H1 (cell line): ENCODE measurements around the gene GPR26. TPM values are rescaled to one million over a fixed set of nuclear protein-coding genes. Genes with fewer than 3 reads are reported as not detected.

Experiments
- CTCF ChIA-PET: fragments of 300-600 bp; sonication (Branson Sonifier 250); formaldehyde crosslinking; loops from one replicate; lab custom pipeline; 2021; ENCODE audit not compliant: partially characterized antibody; lab: Charles Lee
- POLR2A ChIA-PET: fragments of 300-600 bp; sonication (Branson Sonifier 250); formaldehyde crosslinking; loops from one replicate; lab custom pipeline; 2021; ENCODE audit warnings: inconsistent platforms; ENCODE audit not compliant: partially characterized antibody; lab: Charles Lee
- DNase-seq, 2 experiments: peaks; one replicate each; pipeline versions ENCODE4 v3.0.0 to v3.0.0-alpha.2; 2010 to 2022; ENCODE audit warnings: low spot score in 2 of 2, low read depth in 1 of 2, mixed read lengths in 1 of 2
- FAIRE-seq: peaks from 2 replicates; lab custom pipeline; 2011; peaks lifted over from hg19 to GRCh38; lab: Jason Lieb, UNC
- H2AFZ ChIP-seq: 2 replicates; pipeline ENCODE4 v1.8.1; 2012; ENCODE audit warnings: low read length, inconsistent platforms
- H2AK5ac ChIP-seq: 2 replicates; pipeline ENCODE4 v1.6.1; 2013; ENCODE audit warnings: low read depth, low read length
- H2BK120ac ChIP-seq: replicated peaks from 2 replicates; pipeline ENCODE3; 2013; ENCODE audit warnings: low read depth, low read length, inconsistent platforms
- H2BK12ac ChIP-seq: 2 replicates; pipeline ENCODE4 v1.6.1; 2013; ENCODE audit warnings: low read depth, low read length
- H2BK15ac ChIP-seq: 2 replicates; pipeline ENCODE4 v1.6.1; 2013; ENCODE audit warnings: low read length
- H2BK20ac ChIP-seq: 2 replicates; pipeline ENCODE4 v1.6.1; 2013; ENCODE audit warnings: low read length
- H2BK5ac ChIP-seq: 2 replicates; pipeline ENCODE4 v1.6.1; 2013; ENCODE audit warnings: low read depth, low read length
- H3K14ac ChIP-seq: 2 replicates; pipeline ENCODE4 v1.6.1; 2013; ENCODE audit warnings: inconsistent platforms; ENCODE audit not compliant: insufficient read length
- H3K18ac ChIP-seq: 2 replicates; pipeline ENCODE4 v1.6.1; 2013; ENCODE audit warnings: low read length; ENCODE audit errors: extremely low read depth
- H3K23ac ChIP-seq: 2 replicates; pipeline ENCODE4 v1.6.1; 2013; ENCODE audit warnings: inconsistent platforms; ENCODE audit not compliant: insufficient read length
- H3K23me2 ChIP-seq: 2 replicates; pipeline ENCODE4 v1.6.1; 2013; ENCODE audit warnings: low read depth, low read length
- H3K27ac ChIP-seq: 2 replicates; pipeline ENCODE4 v1.6.1; 2011; ENCODE audit warnings: low read depth, low read length, inconsistent platforms
- H3K27me3 ChIP-seq, 4 experiments: replicated peaks in 1 of 4; 1 replicate in 1 of 4; 2 replicates in 3 of 4; pipeline versions ENCODE4 v1.6.1 to v1.8.1; 2011 to 2013; ENCODE audit warnings: low read length in 3 of 4, mild to moderate bottlenecking in 3 of 4, inconsistent platforms in 2 of 4, mixed read lengths in 2 of 4, moderate library complexity in 1 of 4; ENCODE audit not compliant: control insufficient read depth in 3 of 4, insufficient read depth in 3 of 4; ENCODE audit errors: extremely low read depth in 1 of 4
- H3K36me3 ChIP-seq, 4 experiments: 2 replicates each; pipeline versions ENCODE4 v1.6.1 to v1.8.1; 2011 to 2013; ENCODE audit warnings: mild to moderate bottlenecking in 4 of 4, low read length in 3 of 4, moderate library complexity in 2 of 4, control low read depth in 1 of 4, inconsistent platforms in 1 of 4; ENCODE audit not compliant: insufficient read depth in 4 of 4, control insufficient read depth in 2 of 4
- H3K4ac ChIP-seq: replicated peaks from 2 replicates; pipeline ENCODE3; 2013; ENCODE audit warnings: low read length, low read depth, mixed read lengths, inconsistent platforms; ENCODE audit not compliant: insufficient read length
- H3K4me1 ChIP-seq, 4 experiments: replicated peaks in 1 of 4; 1 replicate in 1 of 4; 2 replicates in 3 of 4; pipeline versions ENCODE4 v1.6.1 to v1.8.1; 2011 to 2013; ENCODE audit warnings: low read length in 3 of 4, inconsistent platforms in 2 of 4, mixed read lengths in 1 of 4; ENCODE audit not compliant: insufficient read depth in 4 of 4, control insufficient read depth in 3 of 4
- H3K4me2 ChIP-seq, 2 experiments: 2 replicates each; pipeline versions ENCODE4 v1.6.1 to v1.8.1; 2011 to 2013; ENCODE audit warnings: low read depth in 2 of 2, low read length in 2 of 2, control low read depth in 1 of 2, inconsistent platforms in 1 of 2, mild to moderate bottlenecking in 1 of 2; ENCODE audit not compliant: insufficient read depth in 1 of 2
- H3K4me3 ChIP-seq, 4 experiments: fragments of 200-600, 300-600 bp in 1 of 4; sonication (generic), shearing (Covaris generic), sonication (Bioruptor Twin) in 1 of 4; 2 replicates each; pipeline versions ENCODE4 v1.5.1 to v1.8.1; 2011 to 2016; ENCODE audit warnings: low read length in 4 of 4, low read depth in 3 of 4, control low read depth in 2 of 4, inconsistent platforms in 2 of 4, mild to moderate bottlenecking in 2 of 4, mixed read lengths in 1 of 4, moderate library complexity in 1 of 4; ENCODE audit not compliant: insufficient read depth in 2 of 4; ENCODE audit errors: extremely low read depth in 1 of 4
- H3K56ac ChIP-seq: replicated peaks from 2 replicates; pipeline ENCODE3; 2013; ENCODE audit warnings: low read depth, mild to moderate bottlenecking, mixed read lengths, low read length, inconsistent platforms; ENCODE audit not compliant: insufficient read length
- H3K79me1 ChIP-seq: 2 replicates; pipeline ENCODE4 v1.6.1; 2013; ENCODE audit warnings: low read depth, low read length, control low read depth
- H3K79me2 ChIP-seq, 2 experiments: 2 replicates each; pipeline versions ENCODE4 v1.6.1 to v1.8.1; 2012 to 2013; ENCODE audit warnings: low read length in 2 of 2, mild to moderate bottlenecking in 2 of 2, inconsistent platforms in 1 of 2; ENCODE audit not compliant: insufficient read depth in 2 of 2, control insufficient read depth in 1 of 2
- H3K9ac ChIP-seq, 4 experiments: replicated peaks in 1 of 4; 1 replicate in 1 of 4; 2 replicates in 3 of 4; pipeline versions ENCODE4 v1.6.1 to v1.8.1; 2011 to 2013; ENCODE audit warnings: low read depth in 3 of 4, low read length in 3 of 4, control low read depth in 2 of 4, mild to moderate bottlenecking in 2 of 4, moderate library complexity in 2 of 4, inconsistent platforms in 1 of 4; ENCODE audit errors: extremely low read depth in 1 of 4
- H3K9me3 ChIP-seq, 2 experiments: 2 replicates each; pipeline versions ENCODE4 v1.6.1 to v1.8.1; 2012 to 2013; ENCODE audit warnings: mild to moderate bottlenecking in 2 of 2, moderate library complexity in 2 of 2, control low read depth in 1 of 2, inconsistent platforms in 1 of 2, low read depth in 1 of 2, low read length in 1 of 2, mixed read lengths in 1 of 2; ENCODE audit not compliant: insufficient read depth in 2 of 2
- H4K20me1 ChIP-seq, 2 experiments: replicated peaks in 1 of 2; 2 replicates each; pipeline versions ENCODE3 to v1.8.1; 2011 to 2013; ENCODE audit warnings: inconsistent platforms in 2 of 2, low read length in 2 of 2, mild to moderate bottlenecking in 1 of 2; ENCODE audit not compliant: insufficient read depth in 2 of 2, control insufficient read depth in 1 of 2
- H4K5ac ChIP-seq: 2 replicates; pipeline ENCODE4 v1.6.1; 2013; ENCODE audit warnings: low read length, low read depth, mixed read lengths, inconsistent platforms; ENCODE audit not compliant: insufficient read length
- H4K8ac ChIP-seq: 2 replicates; pipeline ENCODE4 v1.8.0; 2013; ENCODE audit warnings: mild to moderate bottlenecking, moderate library complexity, low read length, inconsistent platforms; ENCODE audit not compliant: insufficient read depth; ENCODE audit errors: extremely low read depth
- H4K91ac ChIP-seq: replicated peaks from 2 replicates; pipeline ENCODE3; 2013; ENCODE audit warnings: low read length, mixed read lengths, inconsistent platforms; ENCODE audit not compliant: insufficient read length
- ASH2L ChIP-seq: fragments of 200-600, 300-600 bp; sonication (generic); IDR thresholded peaks from one replicate; pipeline ENCODE4 v1.7.1; 2017; ENCODE audit warnings: low read length
- CREB1 ChIP-seq: IDR thresholded peaks from 2 replicates; pipeline ENCODE4 v1.6.1; 2012; ENCODE audit warnings: inconsistent platforms
- EGR1 ChIP-seq: IDR thresholded peaks from 2 replicates; pipeline ENCODE4 v1.6.1; 2011; ENCODE audit warnings: low read depth, low read length, borderline replicate concordance
- GABPA ChIP-seq: IDR thresholded peaks from 2 replicates; pipeline ENCODE4 v1.6.1; 2011; ENCODE audit warnings: mild to moderate bottlenecking, low read length, moderate library complexity, borderline replicate concordance; ENCODE audit not compliant: insufficient read depth
- HDAC2 ChIP-seq, 2 experiments: fragments of 300-600 bp in 1 of 2; sonication (generic) in 1 of 2; IDR thresholded peaks; 2 replicates each; pipeline ENCODE4 v1.6.1; 2011 to 2012; ENCODE audit warnings: low read depth in 2 of 2, low read length in 2 of 2, mild to moderate bottlenecking in 2 of 2, moderate library complexity in 2 of 2, borderline replicate concordance in 1 of 2, inconsistent platforms in 1 of 2
- MAX ChIP-seq: IDR thresholded peaks from 2 replicates; pipeline ENCODE4 v1.6.1; 2012; ENCODE audit warnings: inconsistent platforms
- NRF1 ChIP-seq: IDR thresholded peaks from 2 replicates; pipeline ENCODE4 v1.6.1; 2011; ENCODE audit warnings: mild to moderate bottlenecking, low read depth, low read length, improper control_type of control experiment
- PHF8 ChIP-seq: fragments of 200-600 bp; sonication (generic); conservative IDR thresholded peaks from 2 replicates; pipeline ENCODE4 v1.7.1; 2012; ENCODE audit warnings: low read depth, mild to moderate bottlenecking, inconsistent platforms, low read length, moderate library complexity
- POLR2A ChIP-seq, 2 experiments: IDR thresholded peaks; 1 replicate in 1 of 2; 2 replicates in 1 of 2; pipeline ENCODE4 v1.6.1; 2011; ENCODE audit warnings: low read depth in 2 of 2, low read length in 2 of 2, mild to moderate bottlenecking in 2 of 2; ENCODE audit errors: control extremely low read depth in 1 of 2
- RBBP5 ChIP-seq: IDR thresholded peaks from 2 replicates; pipeline ENCODE4 v1.7.1; 2012; ENCODE audit warnings: low read depth, mild to moderate bottlenecking, inconsistent platforms, low read length, moderate library complexity, borderline replicate concordance
- SIN3A ChIP-seq, 2 experiments: IDR thresholded peaks in 1 of 2; conservative IDR thresholded peaks in 1 of 2; 2 replicates each; pipeline ENCODE4 v1.6.1; 2011 to 2012; ENCODE audit warnings: low read length in 2 of 2, improper control_type of control experiment in 1 of 2, low read depth in 1 of 2, mild to moderate bottlenecking in 1 of 2
- SIX5 ChIP-seq: IDR thresholded peaks from 2 replicates; pipeline ENCODE4 v1.6.1; 2011; ENCODE audit warnings: mild to moderate bottlenecking, low read depth, low read length
- SP4 ChIP-seq: IDR thresholded peaks from 2 replicates; pipeline ENCODE4 v1.6.1; 2012; ENCODE audit warnings: low read length, inconsistent platforms
- TCF12 ChIP-seq: IDR thresholded peaks from 2 replicates; pipeline ENCODE4 v1.6.1; 2011; ENCODE audit warnings: low read depth, mild to moderate bottlenecking, low read length
- ZNF274 ChIP-seq: IDR thresholded peaks from 2 replicates; pipeline ENCODE4 v1.7.0; 2012; ENCODE audit warnings: low read length, borderline replicate concordance; ENCODE audit errors: extremely low read depth
- WGBS, 2 experiments: shearing (Covaris generic) in 1 of 2; methylation state at CpG; one replicate each; pipeline versions ENCODE4 v1.1.6 to v1.1.7; 2013 to 2015; ENCODE audit warnings: low lambda C conversion rate in 2 of 2, mixed read lengths in 2 of 2, inconsistent platforms in 1 of 2, low coverage in 1 of 2, missing lambda C conversion rate in 1 of 2; ENCODE audit not compliant: insufficient replicate concordance in 2 of 2, insufficient coverage in 1 of 2, insufficient read length in 1 of 2; ENCODE audit errors: extremely low coverage in 1 of 2, missing lambda C conversion rate in 1 of 2; 5-methylcytosine and 5-hydroxymethylcytosine counted together
- polyA plus RNA-seq, 7 experiments: library from polyadenylated mRNA; depleted of rRNA in 3 of 7; stranded (reverse) in 5 of 7; unstranded in 2 of 7; fragments of >200 nt in 5 of 7; fragments of 200-250 nt in 2 of 7; gene quantifications; 1 replicate in 5 of 7; 2 replicates in 1 of 7; 4 replicates in 1 of 7; pipeline versions ENCODE4 v1.2.1 to v1.2.3, GENCODE V29; 2011 to 2013; ENCODE audit warnings: missing spikeins in 2 of 7, mixed read lengths in 2 of 7
- total RNA-seq: library from RNA; stranded (reverse); fragmentation: NEBNext Ultra II Directional; extraction: Animal tissue kit (Norgen Biotek cat#: 25700); gene quantifications from 2 replicates; pipeline ENCODE4 v1.2.1, GENCODE V29; 2021

GPR26 gene
- total and polyA plus RNA-seq, 2 of the 8 experiments (the other 6 are each of a cell fraction or from before 2014, with no cell fraction given), result 0.09 to 0.21 TPM

GRCh38 chr10:123645615-123646014 is 20.5 kb upstream of the GPR26 start:
- no peak overlapping the region for H3K4me3 ChIP-seq
- H2BK120ac ChIP-seq, result no peak overlapping the region
- no peak overlapping the region for H4K91ac ChIP-seq
- no peak overlapping the region for H2BK15ac ChIP-seq
- no peaks in the 10 kb centered on the region for H3K9me3 ChIP-seq
- no peak overlapping the region for H3K14ac ChIP-seq
- no peak overlapping the region for H3K56ac ChIP-seq
- no peaks in the 10 kb centered on the region for H3K79me2 ChIP-seq
- H4K5ac ChIP-seq, result no peak overlapping the region
- FAIRE-seq, result no peak
- no peaks in the 10 kb centered on the region; the same call in 1 of the 2 replicates for H3K79me1 ChIP-seq
- ChIA-PET CTCF (interaction anchor here (0.6 to 13.9 kb wide), 5 partner anchors 11 to 216 kb away, joined by 3 to 135 read pairs (median 9); partner anchors contain the start of gene GPR26), POLR2A (interaction anchor here (1.2 kb wide), 1 partner anchor 14 kb away, joined by 3 read pairs; no protein-coding TSS in a partner anchor)
- DNase-seq, result peak in 1 of 2 experiments; percentile 27
- peak overlapping the region; percentile 12; the same call in 1 of the 2 replicates for H4K8ac ChIP-seq
- no peak overlapping the region for H3K18ac ChIP-seq
- H3K23me2 ChIP-seq, result no peaks in the 10 kb centered on the region; the same call in 1 of the 2 replicates
- H3K4ac ChIP-seq, result no peak overlapping the region
- H3K4me1 ChIP-seq, result peaks cover 2 to 8% (median 4%) of the 10 kb centered on the region in 4 experiments
- H2AK5ac ChIP-seq, result no peak overlapping the region
- H3K27ac ChIP-seq, result no peak overlapping the region
- no peaks in the 10 kb centered on the region; a peak in 1 of 7 replicates for H3K27me3 ChIP-seq
- no peak overlapping the region for H3K9ac ChIP-seq
- no peak overlapping the region for H2BK20ac ChIP-seq
- no peak overlapping the region for H2AFZ ChIP-seq
- H2BK12ac ChIP-seq, result no peak overlapping the region
- no peak overlapping the region for H3K4me2 ChIP-seq
- no peak overlapping the region for H3K23ac ChIP-seq
- H2BK5ac ChIP-seq, result no peak overlapping the region
- no peaks in the 10 kb centered on the region for H3K36me3 ChIP-seq
- no peaks in the 10 kb centered on the region for H4K20me1 ChIP-seq
- WGBS, 2 experiments, result 86% methylated on average over 10 of the region's 10 CpGs; no CpG with 5 or more reads in 1 of the 2 experiments
- no peak for TF ChIP-seq RBBP5
- no peak for TF ChIP-seq TCF12
- no peak for TF ChIP-seq HDAC2 (IDR thresholded peaks at IDR 0.05; ENCODE audit: borderline replicate concordance in 1 of 2, low read depth in 2 of 2, low read length in 2 of 2)
- TF ChIP-seq SIX5, result no peak
- no peak for TF ChIP-seq GABPA
- TF ChIP-seq ASH2L, result no peak
- TF ChIP-seq ZNF274, result no peak
- no peak for TF ChIP-seq POLR2A (IDR thresholded peaks at IDR 0.05; ENCODE audit: control extremely low read depth in 1 of 2, low read depth in 2 of 2, low read length in 2 of 2)
- no peak for TF ChIP-seq CREB1
- TF ChIP-seq SP4, result no peak
- no peak for TF ChIP-seq NRF1
- no peak for TF ChIP-seq PHF8
- no peak for TF ChIP-seq EGR1
- no peak for TF ChIP-seq SIN3A (conservative IDR thresholded peaks at IDR 0.05 in 1 of 2, IDR thresholded peaks at IDR 0.05 in 1 of 2; ENCODE audit: low read depth in 1 of 2, low read length in 2 of 2)
- no peak for TF ChIP-seq MAX
